Fibroblast of villous mesenchyme (primary cell): Measurements from ENCODE around the gene VPS52. TPM values are rescaled to one million over a fixed set of nuclear protein-coding genes. Genes with fewer than 3 reads are reported as not detected.
A peak's percentile ranks its signal among the peaks of the same experiment; 100 is the strongest.
"Not testable (repeated sequence)": the region's sequence is repeated elsewhere in the genome, so short reads cannot be mapped to it uniquely, and the experiment has no call there.

ENCODE experiments used
- DNase-seq: peaks from one replicate; pipeline ENCODE4 v3.0.0-alpha.2; 2010; ENCODE audit warnings: low read depth
- H3K4me3 ChIP-seq: 2 replicates; pipeline ENCODE4 v1.5.1; 2011; ENCODE audit warnings: low read depth, mild to moderate bottlenecking, low read length
- CTCF ChIP-seq: IDR thresholded peaks from 2 replicates; pipeline ENCODE4 v1.5.1; 2012; ENCODE audit warnings: low read depth, mild to moderate bottlenecking, low read length; ENCODE audit not compliant: insufficient read depth
- total RNA-seq: library from RNA; depleted of rRNA; stranded (reverse); fragments of >200 nt; gene quantifications from 2 replicates; pipeline ENCODE4 v1.2.3, GENCODE V29; 2012

The VPS52 gene
- total RNA-seq, 1 donor = 38.9 TPM

- no peak for DNase-seq
- H3K4me3 ChIP-seq = no peak overlapping the region
- no peak for TF ChIP-seq CTCF
Observed at GRCh38 chr6:33278392-33278741, 6.7 kb upstream of the VPS52 start.

DNA sequence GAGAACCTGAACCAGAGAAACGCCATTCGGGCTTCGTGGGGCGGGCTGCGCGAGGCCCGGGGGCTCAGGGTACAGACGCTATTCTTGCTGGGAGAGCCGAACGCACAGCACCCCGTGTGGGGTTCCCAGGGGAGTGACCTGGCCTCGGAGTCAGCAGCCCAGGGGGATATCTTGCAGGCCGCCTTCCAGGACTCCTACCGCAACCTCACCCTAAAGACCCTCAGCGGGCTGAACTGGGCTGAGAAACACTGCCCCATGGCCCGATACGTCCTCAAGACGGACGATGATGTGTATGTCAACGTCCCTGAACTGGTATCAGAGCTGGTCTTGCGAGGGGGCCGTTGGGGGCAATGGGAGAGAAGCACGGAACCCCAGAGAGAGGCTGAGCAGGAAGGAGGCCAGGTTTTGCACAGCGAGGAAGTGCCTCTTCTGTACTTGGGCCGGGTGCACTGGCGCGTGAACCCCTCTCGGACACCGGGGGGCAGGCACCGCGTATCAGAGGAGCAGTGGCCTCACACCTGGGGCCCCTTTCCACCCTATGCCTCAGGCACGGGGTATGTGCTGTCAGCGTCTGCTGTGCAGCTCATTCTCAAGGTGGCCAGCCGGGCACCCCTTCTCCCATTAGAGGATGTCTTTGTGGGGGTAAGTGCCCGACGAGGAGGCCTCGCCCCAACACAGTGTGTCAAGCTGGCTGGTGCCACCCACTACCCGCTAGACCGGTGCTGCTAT lies 6.2 kb upstream of the VPS52 start:
- DNase-seq = no peak
- no peak for TF ChIP-seq CTCF
- H3K4me3 ChIP-seq = peak overlapping the region; percentile 68

GRCh38 chr6:33276864-33277662 lies 5.4 kb upstream of the VPS52 start, which contains the start of gene B3GALT4:
TSS of gene B3GALT4 (plus strand) at chr6:33277123. CDS start at chr6:33277420, 297 bp downstream.
- peak; percentile 52 for TF ChIP-seq CTCF
- H3K4me3 ChIP-seq = peak within 1 kb of the TSS; percentile 68
- peak; percentile 67 for DNase-seq

DNA sequence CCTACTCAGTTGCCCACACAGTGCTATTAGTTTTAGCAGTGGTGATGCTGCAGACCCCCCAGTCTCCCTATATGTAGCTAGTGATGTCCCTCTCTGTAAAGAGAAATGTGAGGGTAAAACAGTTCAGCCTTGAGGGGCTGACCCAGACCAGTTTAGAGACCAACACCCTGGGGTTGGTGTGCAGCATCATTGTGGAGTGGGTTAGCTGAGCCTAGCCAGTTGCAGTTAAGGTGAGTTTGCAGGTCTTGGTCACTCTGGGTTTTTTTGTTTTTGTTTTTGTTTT lies 4.8 kb upstream of the VPS52 start:
- peak overlapping the region; percentile 68 for H3K4me3 ChIP-seq
- DNase-seq = no peak

DNA sequence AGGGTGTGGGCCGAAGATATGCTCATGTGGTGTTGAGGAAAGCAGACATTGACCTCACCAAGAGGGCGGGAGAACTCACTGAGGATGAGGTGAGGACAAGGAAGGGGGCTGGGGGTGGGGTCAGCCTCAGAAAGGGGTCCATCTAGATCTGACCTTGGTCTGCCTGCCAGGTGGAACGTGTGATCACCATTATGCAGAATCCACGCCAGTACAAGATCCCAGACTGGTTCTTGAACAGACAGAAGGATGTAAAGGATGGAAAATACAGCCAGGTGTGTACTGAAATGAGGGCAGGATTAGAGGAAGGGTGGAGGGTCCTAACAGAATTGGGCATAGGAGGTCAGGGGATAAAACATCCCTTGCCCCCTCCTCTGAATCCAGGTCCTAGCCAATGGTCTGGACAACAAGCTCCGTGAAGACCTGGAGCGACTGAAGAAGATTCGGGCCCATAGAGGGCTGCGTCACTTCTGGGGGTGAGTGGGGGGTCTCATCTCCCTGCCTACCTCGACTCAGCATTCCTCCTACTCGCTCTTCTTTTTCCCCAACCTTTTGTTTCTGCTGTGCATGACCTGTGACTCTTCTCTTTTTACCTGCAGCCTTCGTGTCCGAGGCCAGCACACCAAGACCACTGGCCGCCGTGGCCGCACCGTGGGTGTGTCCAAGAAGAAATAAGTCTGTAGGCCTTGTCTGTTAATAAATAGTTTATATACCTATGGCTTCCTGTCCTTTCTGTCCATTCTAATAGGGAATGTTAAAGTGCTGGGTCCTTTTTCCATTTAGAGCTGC lies 4.3 kb upstream of the VPS52 start:
- not testable (repeated sequence) for DNase-seq

More for the DNA sequence above, 4.8 kb upstream of the VPS52 start:
- TF ChIP-seq CTCF = no peak

GRCh38 chr6:33273924-33274902 lies 2.5 kb upstream of the VPS52 start:
- H3K4me3 ChIP-seq = peak overlapping the region; percentile 99
- no peak for TF ChIP-seq CTCF
- DNase-seq = peak; percentile 17

More for the DNA sequence above, 4.3 kb upstream of the VPS52 start:
- H3K4me3 ChIP-seq = peak overlapping the region; percentile 68
